Fibroblast of lung (primary cell): ENCODE results near the gene OR4B1.

Experiments
- EZH2 ChIP-seq: IDR thresholded peaks from 2 replicates; pipeline ENCODE4 v1.5.1; 2012; ENCODE audit warnings: low read length, control low read depth, mild to moderate bottlenecking; ENCODE audit errors: missing control alignments
- TF ChIP-seq, protein P1 (sequence below), 2 donors: IDR thresholded peaks in 1 of 2; conservative IDR thresholded peaks in 1 of 2; 1 replicate in 1 of 2; 2 replicates in 1 of 2; pipeline ENCODE4 v1.5.1; 2011 to 2012; ENCODE audit warnings: low read length in 2 of 2, control low read depth in 1 of 2, inconsistent platforms in 1 of 2, low read depth in 1 of 2, mild to moderate bottlenecking in 1 of 2

DNA sequence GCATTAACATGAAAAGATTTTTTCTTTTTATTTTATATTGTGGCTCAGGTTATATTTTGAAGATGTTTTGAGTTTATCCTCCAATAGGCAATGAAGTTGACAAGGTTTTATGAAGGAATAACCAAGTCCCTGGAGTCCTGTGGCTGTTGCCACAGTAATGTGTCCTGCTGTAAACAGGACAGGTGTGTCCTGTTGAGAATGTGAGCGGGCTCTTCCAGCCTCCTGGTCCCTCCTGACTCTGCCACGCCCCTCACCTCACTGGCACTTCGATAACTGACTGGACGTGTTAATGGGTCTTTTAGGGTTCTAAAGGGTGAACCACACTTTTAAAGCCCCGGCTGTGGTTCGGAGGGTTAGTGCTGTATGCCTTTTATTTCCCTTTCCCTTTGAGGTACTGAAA, 47.8 kb upstream of the OR4B1 start:
- TF ChIP-seq, protein P1, sequence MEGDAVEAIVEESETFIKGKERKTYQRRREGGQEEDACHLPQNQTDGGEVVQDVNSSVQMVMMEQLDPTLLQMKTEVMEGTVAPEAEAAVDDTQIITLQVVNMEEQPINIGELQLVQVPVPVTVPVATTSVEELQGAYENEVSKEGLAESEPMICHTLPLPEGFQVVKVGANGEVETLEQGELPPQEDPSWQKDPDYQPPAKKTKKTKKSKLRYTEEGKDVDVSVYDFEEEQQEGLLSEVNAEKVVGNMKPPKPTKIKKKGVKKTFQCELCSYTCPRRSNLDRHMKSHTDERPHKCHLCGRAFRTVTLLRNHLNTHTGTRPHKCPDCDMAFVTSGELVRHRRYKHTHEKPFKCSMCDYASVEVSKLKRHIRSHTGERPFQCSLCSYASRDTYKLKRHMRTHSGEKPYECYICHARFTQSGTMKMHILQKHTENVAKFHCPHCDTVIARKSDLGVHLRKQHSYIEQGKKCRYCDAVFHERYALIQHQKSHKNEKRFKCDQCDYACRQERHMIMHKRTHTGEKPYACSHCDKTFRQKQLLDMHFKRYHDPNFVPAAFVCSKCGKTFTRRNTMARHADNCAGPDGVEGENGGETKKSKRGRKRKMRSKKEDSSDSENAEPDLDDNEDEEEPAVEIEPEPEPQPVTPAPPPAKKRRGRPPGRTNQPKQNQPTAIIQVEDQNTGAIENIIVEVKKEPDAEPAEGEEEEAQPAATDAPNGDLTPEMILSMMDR (conservative IDR thresholded peaks at IDR 0.05 in 1 of 2, IDR thresholded peaks at IDR 0.05 in 1 of 2; ENCODE audit: low read depth in 1 of 2, low read length in 2 of 2) = no peak
- no peak for TF ChIP-seq EZH2
